GM12891 (cell line): ENCODE results near the gene TRPV4.
A peak's percentile ranks its signal among the peaks of the same experiment; 100 is the strongest.

Experiments used
- PAX5 ChIP-seq: IDR thresholded peaks from 2 replicates; pipeline ENCODE4 v1.6.1; 2011; ENCODE audit warnings: low read length, moderate library complexity, mild to moderate bottlenecking; ENCODE audit not compliant: insufficient read depth, severe bottlenecking
- POLR2A ChIP-seq: IDR thresholded peaks from 2 replicates; pipeline ENCODE4 v1.6.1; 2011; ENCODE audit warnings: low read depth, low read length, control low read depth
- POLR2AphosphoS5 ChIP-seq: IDR thresholded peaks from 2 replicates; pipeline ENCODE4 v1.6.1; 2011; ENCODE audit warnings: low read depth, low read length, control low read depth
- SPI1 ChIP-seq: IDR thresholded peaks from 2 replicates; pipeline ENCODE4 v1.6.1; 2011; ENCODE audit warnings: low read depth, low read length, control low read depth
- TAF1 ChIP-seq: IDR thresholded peaks from 2 replicates; pipeline ENCODE4 v1.6.1; 2011; ENCODE audit warnings: low read depth, low read length, control low read depth

- TF ChIP-seq POLR2AphosphoS5 (no peak), POLR2A (no peak), PAX5 (peak; percentile 16), SPI1 (peak; percentile 50; the same call in 1 of the 2 replicates), TAF1 (no peak)
These were observed 47.1 kb upstream of the TRPV4 start, which contains the start of gene GLTP for GRCh38 chr12:109880043-109880931.
